Gastroesophageal sphincter (tissue), 4 donors: Measurements from ENCODE around the gene TRPV3. TPM values are rescaled to one million over a fixed set of nuclear protein-coding genes. Genes with fewer than 3 reads are reported as not detected.

Experiments
- ATAC-seq: fragments of 150-250 bp; one replicate; pipeline ENCODE4 v1.9.1; 2016; ENCODE audit warnings: mild to moderate bottlenecking, moderate library complexity
- H3K27ac ChIP-seq, 4 donors: fragments of 200-600 bp; sonication (generic) in 3 of 4; 1 replicate in 3 of 4; 2 replicates in 1 of 4; pipeline ENCODE4 v1.5.1; 2016 to 2019
- H3K27me3 ChIP-seq: fragments of 200-600 bp; sonication (generic); one replicate; pipeline ENCODE4 v1.5.1; 2019
- H3K36me3 ChIP-seq, 2 donors: fragments of 200-600 bp; sonication (generic); one replicate each; pipeline ENCODE4 v1.5.1; 2019; ENCODE audit warnings: control low read depth in 1 of 2
- H3K4me1 ChIP-seq, 3 donors: fragments of 200-600 bp; sonication (generic); 1 replicate in 2 of 3; 2 replicates in 1 of 3; pipeline ENCODE4 v1.5.1; 2016 to 2019; ENCODE audit warnings: control low read depth in 2 of 3
- H3K4me3 ChIP-seq, 2 donors: fragments of 200-600 bp; sonication (generic); one replicate each; pipeline ENCODE4 v1.5.1; 2019; ENCODE audit warnings: mild to moderate bottlenecking in 1 of 2, moderate library complexity in 1 of 2
- H3K9me3 ChIP-seq, 3 donors: fragments of 200-600 bp; sonication (generic); one replicate each; pipeline ENCODE4 v1.5.1; 2017 to 2019; ENCODE audit warnings: control low read depth in 2 of 3
- CTCF ChIP-seq, 4 experiments: fragments of 200-600 bp in 2 of 4; fragments of 450-650 bp in 2 of 4; sonication (generic) in 1 of 4; IDR thresholded peaks; one replicate each; pipeline ENCODE4 v1.5.1; 2017 to 2019; ENCODE audit warnings: antibody characterized with exemption in 4 of 4, mild to moderate bottlenecking in 2 of 4, moderate library complexity in 2 of 4
- EP300 ChIP-seq: sonication (generic); formaldehyde crosslinking; IDR thresholded peaks from one replicate; pipeline ENCODE4 v1.6.1; 2017; ENCODE audit warnings: antibody characterized with exemption, mild to moderate bottlenecking
- POLR2A ChIP-seq, 2 donors: fragments of 450-650 bp; IDR thresholded peaks; one replicate each; pipeline ENCODE4 v1.6.1; 2017; ENCODE audit warnings: antibody characterized with exemption in 2 of 2, mild to moderate bottlenecking in 2 of 2, moderate library complexity in 1 of 2
- POLR2AphosphoS5 ChIP-seq: sonication (generic); formaldehyde crosslinking; IDR thresholded peaks from one replicate; pipeline ENCODE4 v1.6.1; 2017; ENCODE audit warnings: antibody characterized with exemption
- WGBS, 2 donors: methylation state at CpG; one replicate each; pipeline ENCODE4 v1.1.5; 2018; ENCODE audit warnings: low coverage in 1 of 2; 5-methylcytosine and 5-hydroxymethylcytosine counted together
- total RNA-seq, 4 donors: library from RNA; depleted of rRNA; stranded (reverse); fragments of >200 nt; gene quantifications; one replicate each; pipeline ENCODE4 v1.1.0, GENCODE V29; 2016

TRPV3 gene
- total RNA-seq, 4 donors from 2014 or later: 0.31 to 0.82 (median 0.70) TPM

GRCh38 chr17:3544365-3544764, 13.2 kb downstream of the TRPV3 start:
- H3K9me3 ChIP-seq: no peaks in the 10 kb centered on the region
- H3K27me3 ChIP-seq: peaks cover 15% of the 10 kb centered on the region
- H3K36me3 ChIP-seq: no peaks in the 10 kb centered on the region
- 66% methylated on average over 3 of the region's 5 CpGs; no CpG with 5 or more reads in 1 of the 2 donors for WGBS, 2 donors
- H3K27ac ChIP-seq: no peak overlapping the region
- no peak for ATAC-seq
- no peaks in the 10 kb centered on the region for H3K4me1 ChIP-seq
- no peak for TF ChIP-seq EP300
- TF ChIP-seq POLR2AphosphoS5: no peak
- TF ChIP-seq POLR2A (IDR thresholded peaks at IDR 0.05): no peak
- TF ChIP-seq CTCF (IDR thresholded peaks at IDR 0.05): no peak
- H3K4me3 ChIP-seq: no peak overlapping the region

- TF ChIP-seq EP300: no peak
- TF ChIP-seq CTCF (IDR thresholded peaks at IDR 0.05): no peak
- TF ChIP-seq POLR2AphosphoS5: no peak
- no peak for TF ChIP-seq POLR2A (IDR thresholded peaks at IDR 0.05)
- no peak for ATAC-seq
- Histone ChIP-seq H3K9me3 (no peaks in the 10 kb centered on the region), H3K4me3 (no peak overlapping the region), H3K36me3 (no peaks in the 10 kb centered on the region), H3K27me3 (peaks cover 15% of the 10 kb centered on the region), H3K4me1 (no peaks in the 10 kb centered on the region), H3K27ac (no peak overlapping the region)
- WGBS, 2 donors: 51 to 57% methylated on average over 4 to 7 of the region's 10 CpGs
Measured at GRCh38 chr17:3543453-3543852, 14.2 kb downstream of the TRPV3 start.

- no peak overlapping the region for H3K27ac ChIP-seq
- WGBS, 2 donors: 65 to 80% methylated on average over 1 to 8 of the region's 16 CpGs
- H3K4me1 ChIP-seq: no peaks in the 10 kb centered on the region
- TF ChIP-seq CTCF (IDR thresholded peaks at IDR 0.05) (no peak), EP300 (no peak), POLR2AphosphoS5 (no peak), POLR2A (IDR thresholded peaks at IDR 0.05) (no peak)
- no peaks in the 10 kb centered on the region for H3K9me3 ChIP-seq
- peaks cover 15% of the 10 kb centered on the region for H3K27me3 ChIP-seq
- H3K36me3 ChIP-seq: no peaks in the 10 kb centered on the region
- ATAC-seq: no peak
- no peak overlapping the region for H3K4me3 ChIP-seq
Measured at GRCh38 chr17:3542410-3543088, 15.1 kb downstream of the TRPV3 start.

GRCh38 chr17:3539881-3540540, 17.6 kb downstream of the TRPV3 start:
- Histone ChIP-seq H3K9me3 (no peaks in the 10 kb centered on the region), H3K36me3 (no peaks in the 10 kb centered on the region), H3K27me3 (peaks cover 36% of the 10 kb centered on the region), H3K27ac (no peak overlapping the region), H3K4me1 (peaks cover 0 to 4% (median 0%) of the 10 kb centered on the region in 3 donors), H3K4me3 (no peak overlapping the region)
- no peak for ATAC-seq
- TF ChIP-seq POLR2AphosphoS5 (no peak), POLR2A (IDR thresholded peaks at IDR 0.05) (no peak), EP300 (no peak), CTCF (IDR thresholded peaks at IDR 0.05) (no peak)
- 65 to 75% methylated on average over 6 to 7 of the region's 8 CpGs for WGBS, 2 donors

GRCh38 chr17:3536716-3537115, 20.9 kb downstream of the TRPV3 start:
- ATAC-seq: no peak
- Histone ChIP-seq H3K36me3 (no peaks in the 10 kb centered on the region), H3K4me3 (no peak overlapping the region), H3K4me1 (peaks cover 0 to 8% (median 0%) of the 10 kb centered on the region in 3 donors), H3K9me3 (no peaks in the 10 kb centered on the region), H3K27ac (no peak overlapping the region), H3K27me3 (peaks cover 53% of the 10 kb centered on the region)
- WGBS, 2 donors: 60 to 68% methylated on average over 3 to 5 of the region's 5 CpGs
- no peak for TF ChIP-seq POLR2AphosphoS5
- no peak for TF ChIP-seq POLR2A (IDR thresholded peaks at IDR 0.05)
- no peak for TF ChIP-seq CTCF (IDR thresholded peaks at IDR 0.05)
- TF ChIP-seq EP300: no peak
